Mesenchymal stem cell (in vitro differentiated cells and primary cell): ENCODE results near the gene F2RL1.
"Not testable (repeated sequence)": the region's sequence is repeated elsewhere in the genome, so short reads cannot be mapped to it uniquely, and the experiment has no call there.

Experiments used
- DNase-seq: peaks from one replicate; pipeline ENCODE4 v3.0.0-alpha.2; 2013
- H2AFZ ChIP-seq: one replicate; pipeline ENCODE4 v1.6.1; 2013; ENCODE audit warnings: low read depth, mild to moderate bottlenecking, control low read depth, inconsistent platforms, low read length, moderate library complexity
- H2AK5ac ChIP-seq: 2 replicates; pipeline ENCODE4 v1.6.1; 2013; ENCODE audit warnings: low read length, moderate library complexity, mild to moderate bottlenecking, inconsistent platforms; ENCODE audit not compliant: severe bottlenecking
- H2BK120ac ChIP-seq: one replicate; pipeline ENCODE4 v1.6.1; 2013; ENCODE audit warnings: low read depth, mild to moderate bottlenecking, inconsistent platforms, low read length, moderate library complexity
- H2BK12ac ChIP-seq, 2 experiments: one replicate each; pipeline ENCODE4 v1.6.1; 2013; ENCODE audit warnings: inconsistent platforms in 2 of 2, low read length in 2 of 2, mild to moderate bottlenecking in 2 of 2, moderate library complexity in 2 of 2, control low read depth in 1 of 2
- H2BK15ac ChIP-seq: one replicate; pipeline ENCODE4 v1.6.1; 2013; ENCODE audit warnings: mild to moderate bottlenecking, low read depth, inconsistent platforms; ENCODE audit not compliant: poor library complexity, severe bottlenecking
- H2BK5ac ChIP-seq: 2 replicates; pipeline ENCODE4 v1.6.1; 2013; ENCODE audit warnings: low read depth, mild to moderate bottlenecking, low read length, control low read depth, inconsistent platforms; ENCODE audit not compliant: poor library complexity, severe bottlenecking
- H3K14ac ChIP-seq, 2 experiments: one replicate each; pipeline ENCODE4 v1.6.1; 2013; ENCODE audit warnings: inconsistent platforms in 2 of 2, low read length in 2 of 2, control low read depth in 1 of 2, mild to moderate bottlenecking in 1 of 2, moderate library complexity in 1 of 2
- H3K18ac ChIP-seq, 2 experiments: one replicate each; pipeline ENCODE4 v1.6.1; 2013; ENCODE audit warnings: inconsistent platforms in 2 of 2, low read length in 2 of 2, control low read depth in 1 of 2, low read depth in 1 of 2, mild to moderate bottlenecking in 1 of 2
- H3K23ac ChIP-seq, 2 experiments: one replicate each; pipeline ENCODE4 v1.6.1; 2013; ENCODE audit warnings: inconsistent platforms in 2 of 2, low read length in 2 of 2, mild to moderate bottlenecking in 2 of 2, moderate library complexity in 2 of 2, control low read depth in 1 of 2
- H3K27ac ChIP-seq: 2 replicates; pipeline ENCODE4 v1.5.1; 2013; ENCODE audit warnings: mild to moderate bottlenecking, moderate library complexity, low read length, control low read depth, inconsistent platforms; ENCODE audit not compliant: poor library complexity, severe bottlenecking
- H3K27me3 ChIP-seq, 2 experiments: 2 replicates each; pipeline versions ENCODE4 v1.6.1 to v1.7.0; 2013; ENCODE audit warnings: low read length in 2 of 2, mild to moderate bottlenecking in 2 of 2, moderate library complexity in 2 of 2, control low read depth in 1 of 2, inconsistent platforms in 1 of 2; ENCODE audit not compliant: control insufficient read depth in 1 of 2, insufficient read depth in 1 of 2
- H3K36me3 ChIP-seq, 2 experiments: 2 replicates each; pipeline versions ENCODE4 v1.6.1 to v1.7.0; 2013; ENCODE audit warnings: low read length in 2 of 2, control low read depth in 1 of 2, inconsistent platforms in 1 of 2, low read depth in 1 of 2, mild to moderate bottlenecking in 1 of 2; ENCODE audit not compliant: insufficient read depth in 2 of 2, control insufficient read depth in 1 of 2
- H3K4ac ChIP-seq, 2 experiments: one replicate each; pipeline ENCODE4 v1.6.1; 2013; ENCODE audit warnings: inconsistent platforms in 2 of 2, low read length in 2 of 2, mild to moderate bottlenecking in 2 of 2, moderate library complexity in 2 of 2, control low read depth in 1 of 2, low read depth in 1 of 2
- H3K4me1 ChIP-seq: 2 replicates; pipeline ENCODE4 v1.6.1; 2013; ENCODE audit warnings: low read depth, low read length, control low read depth; ENCODE audit not compliant: control insufficient read depth, insufficient read depth
- H3K4me2 ChIP-seq: 2 replicates; pipeline ENCODE4 v1.6.1; 2013; ENCODE audit warnings: low read length, mild to moderate bottlenecking, inconsistent platforms; ENCODE audit not compliant: poor library complexity, severe bottlenecking
- H3K4me3 ChIP-seq, 2 experiments: 2 replicates each; pipeline versions ENCODE4 v1.5.1 to v1.7.0; 2013; ENCODE audit warnings: low read length in 2 of 2, mild to moderate bottlenecking in 2 of 2, control low read depth in 1 of 2, low read depth in 1 of 2; ENCODE audit not compliant: insufficient read depth in 1 of 2
- H3K79me1 ChIP-seq: replicated peaks from 2 replicates; pipeline ENCODE4 v1.6.1; 2013; ENCODE audit warnings: mild to moderate bottlenecking, control low read depth, low read length, inconsistent platforms; ENCODE audit not compliant: poor library complexity, severe bottlenecking
- H3K9ac ChIP-seq: 2 replicates; pipeline ENCODE4 v1.7.0; 2013; ENCODE audit warnings: mild to moderate bottlenecking, low read length, moderate library complexity
- H3K9me3 ChIP-seq: 2 replicates; pipeline ENCODE4 v1.7.0; 2013; ENCODE audit warnings: mild to moderate bottlenecking, low read length; ENCODE audit not compliant: control insufficient read depth
- H4K8ac ChIP-seq: one replicate; pipeline ENCODE4 v1.6.1; 2013; ENCODE audit warnings: inconsistent platforms, mild to moderate bottlenecking, low read length, moderate library complexity
- H4K91ac ChIP-seq: one replicate; pipeline ENCODE4 v1.6.1; 2013; ENCODE audit warnings: mild to moderate bottlenecking, low read length, inconsistent platforms
- WGBS: methylation state at CpG from one replicate; pipeline ENCODE4 v1.1.7; 2013; ENCODE audit warnings: mixed read lengths; 5-methylcytosine and 5-hydroxymethylcytosine counted together

The F2RL1 gene

DNA sequence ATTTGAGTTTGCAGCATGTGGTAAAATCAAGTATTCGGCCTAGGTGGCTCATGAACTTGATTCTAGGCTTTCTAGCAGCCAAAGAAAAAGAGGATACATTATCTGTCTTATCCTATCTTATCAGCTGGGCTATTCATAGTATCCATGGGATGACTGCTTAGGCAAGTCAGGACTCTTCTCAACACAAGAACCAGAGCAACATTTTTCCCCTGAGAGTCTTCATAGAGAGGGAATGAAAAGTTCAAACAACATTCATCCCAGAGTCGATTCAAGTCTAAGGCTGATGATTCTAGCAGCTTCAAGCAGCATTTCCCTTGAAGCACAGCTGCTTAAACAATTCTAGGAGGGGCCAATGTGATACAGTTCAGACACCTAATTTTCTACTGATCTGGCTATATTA, 33.9 kb downstream of the F2RL1 start:
- H3K4me1 ChIP-seq: no peaks in the 10 kb centered on the region
- no peaks in the 10 kb centered on the region for H3K36me3 ChIP-seq
- H4K8ac ChIP-seq: no peak overlapping the region
- no peak overlapping the region for H3K4me3 ChIP-seq
- H3K9ac ChIP-seq: no peak overlapping the region
- H2AFZ ChIP-seq: no peak overlapping the region
- H2BK12ac ChIP-seq: no peak overlapping the region
- H3K4ac ChIP-seq: no peak overlapping the region
- H3K14ac ChIP-seq: no peak overlapping the region
- no peak overlapping the region for H3K23ac ChIP-seq
- no peak overlapping the region for H2BK5ac ChIP-seq
- no peak overlapping the region for H3K27ac ChIP-seq
- no peak overlapping the region for H3K18ac ChIP-seq
- peak; percentile 22 for DNase-seq
- H2AK5ac ChIP-seq: no peak overlapping the region
- H2BK15ac ChIP-seq: no peak overlapping the region
- no peak overlapping the region for H2BK120ac ChIP-seq
- H3K4me2 ChIP-seq: no peak overlapping the region
- H3K79me1 ChIP-seq: no peaks in the 10 kb centered on the region
- H4K91ac ChIP-seq: no peak overlapping the region
- WGBS: 69% methylated on average over 1 of the region's 2 CpGs
- H3K9me3 ChIP-seq: no peaks in the 10 kb centered on the region
- no peaks in the 10 kb centered on the region for H3K27me3 ChIP-seq

DNA sequence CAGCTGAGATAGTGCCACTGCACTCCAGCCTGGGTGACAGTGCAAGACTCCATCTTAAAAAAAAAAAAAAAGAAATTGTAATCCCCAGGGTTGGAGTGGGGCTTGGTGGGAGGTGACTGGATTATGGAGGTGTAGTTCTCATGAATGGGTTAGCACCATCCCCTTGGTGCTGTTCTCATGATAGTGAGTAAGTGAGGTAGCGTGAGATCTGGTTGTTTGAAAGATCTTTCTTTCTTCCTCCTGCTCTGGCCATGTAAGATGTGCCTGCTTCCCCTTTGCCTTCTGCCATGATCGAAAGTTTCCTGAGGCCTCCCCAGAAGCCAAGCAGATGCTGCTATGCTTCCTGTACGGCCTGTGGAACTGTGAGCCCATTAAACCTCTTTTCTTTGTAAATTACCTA, 34.9 kb downstream of the F2RL1 start:
- H3K4me3 ChIP-seq, H3K27ac ChIP-seq, H3K36me3 ChIP-seq, H3K14ac ChIP-seq, H2AK5ac ChIP-seq, H3K9ac ChIP-seq, DNase-seq, H2BK15ac ChIP-seq, H2BK5ac ChIP-seq, H3K4me1 ChIP-seq, H3K79me1 ChIP-seq, H3K4ac ChIP-seq, H3K18ac ChIP-seq, H3K27me3 ChIP-seq, H3K23ac ChIP-seq, H3K4me2 ChIP-seq, H2BK120ac ChIP-seq, H2BK12ac ChIP-seq, H3K9me3 ChIP-seq, H2AFZ ChIP-seq, H4K8ac ChIP-seq, H4K91ac ChIP-seq: not testable (repeated sequence)
- 93% methylated on average over 2 of the region's 3 CpGs for WGBS

DNA sequence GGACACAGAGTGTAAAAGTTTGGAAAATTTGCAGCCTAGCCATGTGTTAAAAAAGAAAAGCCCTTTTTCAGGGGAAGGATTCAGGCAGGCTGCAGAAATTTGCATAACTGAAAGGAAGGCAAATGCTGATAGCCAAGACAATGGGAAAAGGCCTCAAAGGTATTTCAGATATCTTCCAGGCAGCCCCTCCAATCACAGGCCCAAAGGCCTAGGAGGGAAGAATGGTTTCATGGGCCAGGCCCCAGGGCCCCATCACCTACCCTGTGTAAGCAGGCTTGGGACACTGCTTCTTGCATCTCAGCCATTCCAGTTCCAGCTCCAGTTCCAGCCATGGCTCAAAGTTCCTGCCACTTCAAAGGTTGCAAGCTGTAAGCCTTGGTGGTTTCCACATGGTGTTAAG, 35.8 kb downstream of the F2RL1 start:
- H2BK12ac ChIP-seq: no peak overlapping the region
- DNase-seq: no peak
- no peaks in the 10 kb centered on the region for H3K9me3 ChIP-seq
- H2BK5ac ChIP-seq: no peak overlapping the region
- H4K8ac ChIP-seq: no peak overlapping the region
- no peak overlapping the region for H3K9ac ChIP-seq
- H3K4me3 ChIP-seq: no peak overlapping the region
- no peak overlapping the region for H2BK15ac ChIP-seq
- no peaks in the 10 kb centered on the region for H3K4me1 ChIP-seq
- no peak overlapping the region for H3K4ac ChIP-seq
- no peak overlapping the region for H2BK120ac ChIP-seq
- H2AK5ac ChIP-seq: no peak overlapping the region
- H3K27ac ChIP-seq: no peak overlapping the region
- no peak overlapping the region for H4K91ac ChIP-seq
- no peaks in the 10 kb centered on the region for H3K79me1 ChIP-seq
- no peak overlapping the region for H3K18ac ChIP-seq
- no peak overlapping the region for H3K23ac ChIP-seq
- H3K36me3 ChIP-seq: no peaks in the 10 kb centered on the region
- H3K27me3 ChIP-seq: no peaks in the 10 kb centered on the region
- no peak overlapping the region for H3K4me2 ChIP-seq
- H3K14ac ChIP-seq: no peak overlapping the region
- no peak overlapping the region for H2AFZ ChIP-seq

DNA sequence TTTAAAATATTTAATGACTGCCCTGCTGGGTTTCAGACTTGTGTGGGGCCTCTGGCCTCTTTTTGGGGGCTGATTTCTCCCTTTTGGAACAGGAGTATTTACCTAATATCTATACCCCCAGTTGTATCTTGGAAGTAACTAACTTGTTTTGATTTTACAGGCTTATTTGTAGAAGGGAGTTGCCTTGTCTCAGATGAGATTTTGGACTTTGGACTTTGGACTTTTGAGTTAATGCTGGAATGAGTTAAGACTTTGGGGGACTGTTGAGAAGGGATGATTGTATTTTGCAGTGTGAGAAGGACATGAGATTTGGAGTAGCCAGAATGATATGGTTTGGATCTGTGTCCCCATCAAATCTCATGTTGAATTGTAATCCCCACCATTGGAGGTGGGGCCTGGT, 36.7 kb downstream of the F2RL1 start:
- H4K91ac ChIP-seq, H3K23ac ChIP-seq, H3K79me1 ChIP-seq, H3K14ac ChIP-seq, H2BK15ac ChIP-seq, H3K4ac ChIP-seq, DNase-seq, H3K4me1 ChIP-seq, H2BK12ac ChIP-seq, H4K8ac ChIP-seq, H3K36me3 ChIP-seq, H2AK5ac ChIP-seq, H3K9ac ChIP-seq, H2BK120ac ChIP-seq, H3K27me3 ChIP-seq, H3K27ac ChIP-seq, H3K4me2 ChIP-seq, H3K9me3 ChIP-seq, H2AFZ ChIP-seq, H3K4me3 ChIP-seq, H3K18ac ChIP-seq, H2BK5ac ChIP-seq: not testable (repeated sequence)
